ENCODE data around the gene RAB26.

RAB26 gene

DNA sequence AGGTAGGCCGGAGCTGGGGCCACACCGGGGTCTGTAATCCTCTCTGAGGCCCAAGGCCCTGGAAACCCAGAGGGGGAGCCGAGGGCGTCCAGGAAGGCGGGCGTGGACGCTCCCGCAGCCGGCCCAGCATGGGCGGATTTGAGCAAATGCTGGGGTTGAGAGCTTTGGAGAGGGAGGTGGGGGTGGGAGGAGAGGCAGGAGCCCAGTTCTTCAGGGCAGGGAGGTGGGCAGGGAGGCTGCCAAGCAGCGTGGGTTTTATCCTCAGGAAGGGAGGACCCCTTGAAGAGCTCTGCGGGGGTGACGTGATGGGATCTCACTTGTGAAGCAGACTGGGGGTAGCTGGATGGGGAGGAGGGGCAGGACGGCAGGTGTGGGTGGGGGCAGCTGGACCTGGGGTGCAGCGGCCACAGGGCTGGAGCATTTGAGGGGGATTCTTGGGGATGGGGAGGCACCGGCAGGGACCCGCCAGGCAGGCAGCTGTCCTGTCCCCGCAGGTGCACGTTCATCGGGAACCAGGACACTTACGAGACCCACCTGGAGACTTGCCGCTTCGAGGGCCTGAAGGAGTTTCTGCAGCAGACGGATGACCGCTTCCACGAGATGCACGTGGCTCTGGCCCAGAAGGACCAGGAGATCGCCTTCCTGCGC lies 24.4 kb downstream of the RAB26 start:
- H3K9me3 ChIP-seq (ENCODE audit: control insufficient read depth, insufficient read depth, low read depth, low read length) = no peaks in the 10 kb centered on the region
- TF ChIP-seq ZNF48 (tag by site-specific recombination; IDR thresholded peaks at IDR 0.05) (no peak), EGR2 (tag by site-specific recombination; IDR thresholded peaks at IDR 0.05; ENCODE audit: low read depth) (peak; percentile 90), ZFHX2 (tag by site-specific recombination; conservative IDR thresholded peaks at IDR 0.05) (peak; percentile 86), ZNF10 (tag by site-specific recombination; IDR thresholded peaks at IDR 0.05) (no peak), ZNF561 (tag by site-specific recombination; IDR thresholded peaks at IDR 0.05; ENCODE audit: borderline replicate concordance) (no peak), ZNF426 (tag by site-specific recombination; IDR thresholded peaks at IDR 0.05) (no peak)
- TF ChIP-seq, protein P1, sequence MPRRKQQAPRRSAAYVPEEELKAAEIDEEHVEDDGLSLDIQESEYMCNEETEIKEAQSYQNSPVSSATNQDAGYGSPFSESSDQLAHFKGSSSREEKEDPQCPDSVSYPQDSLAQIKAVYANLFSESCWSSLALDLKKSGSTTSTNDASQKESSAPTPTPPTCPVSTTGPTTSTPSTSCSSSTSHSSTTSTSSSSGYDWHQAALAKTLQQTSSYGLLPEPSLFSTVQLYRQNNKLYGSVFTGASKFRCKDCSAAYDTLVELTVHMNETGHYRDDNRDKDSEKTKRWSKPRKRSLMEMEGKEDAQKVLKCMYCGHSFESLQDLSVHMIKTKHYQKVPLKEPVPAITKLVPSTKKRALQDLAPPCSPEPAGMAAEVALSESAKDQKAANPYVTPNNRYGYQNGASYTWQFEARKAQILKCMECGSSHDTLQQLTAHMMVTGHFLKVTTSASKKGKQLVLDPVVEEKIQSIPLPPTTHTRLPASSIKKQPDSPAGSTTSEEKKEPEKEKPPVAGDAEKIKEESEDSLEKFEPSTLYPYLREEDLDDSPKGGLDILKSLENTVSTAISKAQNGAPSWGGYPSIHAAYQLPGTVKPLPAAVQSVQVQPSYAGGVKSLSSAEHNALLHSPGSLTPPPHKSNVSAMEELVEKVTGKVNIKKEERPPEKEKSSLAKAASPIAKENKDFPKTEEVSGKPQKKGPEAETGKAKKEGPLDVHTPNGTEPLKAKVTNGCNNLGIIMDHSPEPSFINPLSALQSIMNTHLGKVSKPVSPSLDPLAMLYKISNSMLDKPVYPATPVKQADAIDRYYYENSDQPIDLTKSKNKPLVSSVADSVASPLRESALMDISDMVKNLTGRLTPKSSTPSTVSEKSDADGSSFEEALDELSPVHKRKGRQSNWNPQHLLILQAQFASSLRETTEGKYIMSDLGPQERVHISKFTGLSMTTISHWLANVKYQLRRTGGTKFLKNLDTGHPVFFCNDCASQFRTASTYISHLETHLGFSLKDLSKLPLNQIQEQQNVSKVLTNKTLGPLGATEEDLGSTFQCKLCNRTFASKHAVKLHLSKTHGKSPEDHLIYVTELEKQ (tag by site-specific recombination; IDR thresholded peaks at IDR 0.05; ENCODE audit: borderline replicate concordance) = no peak
- TF ChIP-seq, protein P2, sequence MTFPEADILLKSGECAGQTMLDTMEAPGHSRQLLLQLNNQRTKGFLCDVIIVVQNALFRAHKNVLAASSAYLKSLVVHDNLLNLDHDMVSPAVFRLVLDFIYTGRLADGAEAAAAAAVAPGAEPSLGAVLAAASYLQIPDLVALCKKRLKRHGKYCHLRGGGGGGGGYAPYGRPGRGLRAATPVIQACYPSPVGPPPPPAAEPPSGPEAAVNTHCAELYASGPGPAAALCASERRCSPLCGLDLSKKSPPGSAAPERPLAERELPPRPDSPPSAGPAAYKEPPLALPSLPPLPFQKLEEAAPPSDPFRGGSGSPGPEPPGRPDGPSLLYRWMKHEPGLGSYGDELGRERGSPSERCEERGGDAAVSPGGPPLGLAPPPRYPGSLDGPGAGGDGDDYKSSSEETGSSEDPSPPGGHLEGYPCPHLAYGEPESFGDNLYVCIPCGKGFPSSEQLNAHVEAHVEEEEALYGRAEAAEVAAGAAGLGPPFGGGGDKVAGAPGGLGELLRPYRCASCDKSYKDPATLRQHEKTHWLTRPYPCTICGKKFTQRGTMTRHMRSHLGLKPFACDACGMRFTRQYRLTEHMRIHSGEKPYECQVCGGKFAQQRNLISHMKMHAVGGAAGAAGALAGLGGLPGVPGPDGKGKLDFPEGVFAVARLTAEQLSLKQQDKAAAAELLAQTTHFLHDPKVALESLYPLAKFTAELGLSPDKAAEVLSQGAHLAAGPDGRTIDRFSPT (tag by site-specific recombination; IDR thresholded peaks at IDR 0.05) = 0 out of 2 replicates have a peak, but pooled peaks have one; percentile 12
- TF ChIP-seq, protein P3, sequence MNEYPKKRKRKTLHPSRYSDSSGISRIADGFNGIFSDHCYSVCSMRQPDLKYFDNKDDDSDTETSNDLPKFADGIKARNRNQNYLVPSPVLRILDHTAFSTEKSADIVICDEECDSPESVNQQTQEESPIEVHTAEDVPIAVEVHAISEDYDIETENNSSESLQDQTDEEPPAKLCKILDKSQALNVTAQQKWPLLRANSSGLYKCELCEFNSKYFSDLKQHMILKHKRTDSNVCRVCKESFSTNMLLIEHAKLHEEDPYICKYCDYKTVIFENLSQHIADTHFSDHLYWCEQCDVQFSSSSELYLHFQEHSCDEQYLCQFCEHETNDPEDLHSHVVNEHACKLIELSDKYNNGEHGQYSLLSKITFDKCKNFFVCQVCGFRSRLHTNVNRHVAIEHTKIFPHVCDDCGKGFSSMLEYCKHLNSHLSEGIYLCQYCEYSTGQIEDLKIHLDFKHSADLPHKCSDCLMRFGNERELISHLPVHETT (tag by site-specific recombination; IDR thresholded peaks at IDR 0.05) = no peak
- ChIA-PET POLR2A (interaction anchor here (0.6 to 3.2 kb wide), 6 partner anchors 11 to 277 kb away, joined by 3 to 18 read pairs (median 4); partner anchors contain the start of genes PGP and TRAF7), CTCF (no interaction called here)
- no peak overlapping the region for H3K4me3 ChIP-seq (ENCODE audit: low read depth, low read length)
- peaks cover 0 to 63% of the 10 kb centered on the region in 2 experiments; a peak in 2 of 3 replicates for H3K36me3 ChIP-seq (ENCODE audit: control insufficient read depth in 2 of 2, insufficient read depth in 1 of 2, low read length in 2 of 2)
- no peaks in the 10 kb centered on the region for H3K4me1 ChIP-seq (ENCODE audit: control insufficient read depth, insufficient read depth, low read length)
- H3K27ac ChIP-seq (ENCODE audit: extremely low read depth, low read depth, low read length) = no peak overlapping the region

DNA sequence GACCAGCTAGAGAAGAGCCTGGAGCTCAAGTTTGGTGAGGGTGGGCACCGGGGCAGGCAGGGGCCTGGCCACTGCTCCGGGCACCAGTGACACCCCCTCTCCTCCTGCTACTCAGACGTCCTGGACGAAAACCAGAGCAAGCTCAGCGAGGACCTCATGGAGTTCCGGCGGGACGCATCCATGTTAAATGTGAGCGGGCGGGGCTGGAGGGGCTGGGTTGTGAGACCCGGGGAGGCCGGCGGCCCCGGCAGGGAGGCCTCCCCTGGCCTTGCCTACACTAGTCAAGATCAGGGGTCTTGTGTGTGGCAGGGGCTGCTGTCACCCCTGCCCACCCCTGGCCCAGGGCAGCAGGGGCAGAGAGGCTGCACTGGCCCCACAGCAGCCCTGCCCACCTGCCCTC lies 24.9 kb downstream of the RAB26 start:
- POLR2A ChIA-PET = interaction anchor here (0.6 to 3.2 kb wide), 5 partner anchors 11 to 240 kb away, joined by 3 to 18 read pairs (median 5); partner anchors contain the start of genes PGP and TRAF7
- Histone ChIP-seq H3K9me3 (ENCODE audit: control insufficient read depth, insufficient read depth, low read depth, low read length) (no peaks in the 10 kb centered on the region), H3K4me3 (ENCODE audit: low read depth, low read length) (no peak overlapping the region), H3K4me1 (ENCODE audit: control insufficient read depth, insufficient read depth, low read length) (no peaks in the 10 kb centered on the region), H3K36me3 (ENCODE audit: control insufficient read depth in 2 of 2, insufficient read depth in 1 of 2, low read length in 2 of 2) (peaks cover 0 to 62% of the 10 kb centered on the region in 2 experiments; a peak in 2 of 3 replicates), H3K27ac (ENCODE audit: extremely low read depth, low read depth, low read length) (no peak overlapping the region)
- TF ChIP-seq ZNF311 (tag by site-specific recombination; IDR thresholded peaks at IDR 0.05; ENCODE audit: borderline replicate concordance) (no peak), ZNF677 (tag by site-specific recombination; IDR thresholded peaks at IDR 0.05) (no peak), ZBTB48 (tag by site-specific recombination; IDR thresholded peaks at IDR 0.05) (no peak), ZNF792 (tag by site-specific recombination; IDR thresholded peaks at IDR 0.05) (no peak), ZFHX2 (tag by site-specific recombination; conservative IDR thresholded peaks at IDR 0.05) (no peak), ZNF416 (tag by site-specific recombination; IDR thresholded peaks at IDR 0.05) (no peak)
- TF ChIP-seq, protein P4, sequence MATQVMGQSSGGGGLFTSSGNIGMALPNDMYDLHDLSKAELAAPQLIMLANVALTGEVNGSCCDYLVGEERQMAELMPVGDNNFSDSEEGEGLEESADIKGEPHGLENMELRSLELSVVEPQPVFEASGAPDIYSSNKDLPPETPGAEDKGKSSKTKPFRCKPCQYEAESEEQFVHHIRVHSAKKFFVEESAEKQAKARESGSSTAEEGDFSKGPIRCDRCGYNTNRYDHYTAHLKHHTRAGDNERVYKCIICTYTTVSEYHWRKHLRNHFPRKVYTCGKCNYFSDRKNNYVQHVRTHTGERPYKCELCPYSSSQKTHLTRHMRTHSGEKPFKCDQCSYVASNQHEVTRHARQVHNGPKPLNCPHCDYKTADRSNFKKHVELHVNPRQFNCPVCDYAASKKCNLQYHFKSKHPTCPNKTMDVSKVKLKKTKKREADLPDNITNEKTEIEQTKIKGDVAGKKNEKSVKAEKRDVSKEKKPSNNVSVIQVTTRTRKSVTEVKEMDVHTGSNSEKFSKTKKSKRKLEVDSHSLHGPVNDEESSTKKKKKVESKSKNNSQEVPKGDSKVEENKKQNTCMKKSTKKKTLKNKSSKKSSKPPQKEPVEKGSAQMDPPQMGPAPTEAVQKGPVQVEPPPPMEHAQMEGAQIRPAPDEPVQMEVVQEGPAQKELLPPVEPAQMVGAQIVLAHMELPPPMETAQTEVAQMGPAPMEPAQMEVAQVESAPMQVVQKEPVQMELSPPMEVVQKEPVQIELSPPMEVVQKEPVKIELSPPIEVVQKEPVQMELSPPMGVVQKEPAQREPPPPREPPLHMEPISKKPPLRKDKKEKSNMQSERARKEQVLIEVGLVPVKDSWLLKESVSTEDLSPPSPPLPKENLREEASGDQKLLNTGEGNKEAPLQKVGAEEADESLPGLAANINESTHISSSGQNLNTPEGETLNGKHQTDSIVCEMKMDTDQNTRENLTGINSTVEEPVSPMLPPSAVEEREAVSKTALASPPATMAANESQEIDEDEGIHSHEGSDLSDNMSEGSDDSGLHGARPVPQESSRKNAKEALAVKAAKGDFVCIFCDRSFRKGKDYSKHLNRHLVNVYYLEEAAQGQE (tag by site-specific recombination; IDR thresholded peaks at IDR 0.05) = no peak
- TF ChIP-seq, protein P5, sequence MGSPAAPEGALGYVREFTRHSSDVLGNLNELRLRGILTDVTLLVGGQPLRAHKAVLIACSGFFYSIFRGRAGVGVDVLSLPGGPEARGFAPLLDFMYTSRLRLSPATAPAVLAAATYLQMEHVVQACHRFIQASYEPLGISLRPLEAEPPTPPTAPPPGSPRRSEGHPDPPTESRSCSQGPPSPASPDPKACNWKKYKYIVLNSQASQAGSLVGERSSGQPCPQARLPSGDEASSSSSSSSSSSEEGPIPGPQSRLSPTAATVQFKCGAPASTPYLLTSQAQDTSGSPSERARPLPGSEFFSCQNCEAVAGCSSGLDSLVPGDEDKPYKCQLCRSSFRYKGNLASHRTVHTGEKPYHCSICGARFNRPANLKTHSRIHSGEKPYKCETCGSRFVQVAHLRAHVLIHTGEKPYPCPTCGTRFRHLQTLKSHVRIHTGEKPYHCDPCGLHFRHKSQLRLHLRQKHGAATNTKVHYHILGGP (tag by site-specific recombination; IDR thresholded peaks at IDR 0.05) = no peak
- CTCF ChIA-PET = no interaction called here

All from HEK293 (cell line).